ENCODE results near the gene PRKD1.
"Not testable (repeated sequence)": the region's sequence is repeated elsewhere in the genome, so short reads cannot be mapped to it uniquely, and the experiment has no call there.

The PRKD1 gene

DNA sequence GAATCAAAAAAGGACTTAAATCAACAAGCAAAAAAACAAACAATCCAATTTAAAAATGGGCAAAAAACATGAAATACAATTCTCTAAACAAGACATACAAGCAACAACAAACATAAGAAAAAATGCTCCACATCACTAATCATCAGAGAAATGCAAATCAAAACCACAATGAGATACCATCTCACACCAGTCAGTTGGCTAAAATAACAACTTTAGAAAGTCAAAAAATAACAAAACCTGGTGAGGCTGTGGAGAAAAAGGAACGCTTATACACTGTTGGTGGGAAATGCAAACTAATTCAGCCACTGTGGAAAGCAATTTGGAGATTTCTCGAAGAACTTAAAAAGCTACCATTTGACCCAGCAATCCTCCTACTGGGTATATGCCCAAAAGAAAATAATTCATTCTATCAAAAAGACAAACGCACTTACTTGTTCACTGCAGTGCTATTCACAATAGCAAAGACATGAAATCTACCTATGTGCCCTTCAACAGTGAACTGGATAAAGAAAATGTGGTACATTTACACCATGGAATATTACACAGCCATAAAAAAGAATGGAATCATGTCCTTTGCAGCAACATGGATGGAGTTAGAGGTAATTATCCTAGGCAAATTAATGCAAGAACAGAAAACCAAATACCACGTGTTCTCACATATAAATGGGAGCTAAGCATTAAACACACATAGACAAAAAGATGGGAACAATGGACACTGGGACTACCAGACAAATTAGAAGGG lies 26.9 kb downstream of the PRKD1 start:
- DNase-seq (ENCODE audit: low read depth): no peak

- no peak for DNase-seq (ENCODE audit: low read depth)
These were observed 29.2 kb downstream of the PRKD1 start for GRCh38 chr14:29898470-29898869.

- DNase-seq (ENCODE audit: low read depth): no peak
These were observed 30.5 kb downstream of the PRKD1 start for GRCh38 chr14:29897181-29897580.

- no peak for DNase-seq (ENCODE audit: low read depth)
These were observed 31.3 kb downstream of the PRKD1 start for GRCh38 chr14:29896354-29896821.

- DNase-seq (ENCODE audit: low read depth): no peak
These were observed 32.0 kb downstream of the PRKD1 start for GRCh38 chr14:29895591-29896083.

GRCh38 chr14:29893989-29894388 lies 33.7 kb downstream of the PRKD1 start:
- no peak for DNase-seq (ENCODE audit: low read depth)

- DNase-seq (ENCODE audit: low read depth): no peak
These were observed 35.3 kb downstream of the PRKD1 start for GRCh38 chr14:29892327-29892726.

GRCh38 chr14:29885988-29886387 lies 41.7 kb downstream of the PRKD1 start:
- no peak for DNase-seq (ENCODE audit: low read depth)

DNA sequence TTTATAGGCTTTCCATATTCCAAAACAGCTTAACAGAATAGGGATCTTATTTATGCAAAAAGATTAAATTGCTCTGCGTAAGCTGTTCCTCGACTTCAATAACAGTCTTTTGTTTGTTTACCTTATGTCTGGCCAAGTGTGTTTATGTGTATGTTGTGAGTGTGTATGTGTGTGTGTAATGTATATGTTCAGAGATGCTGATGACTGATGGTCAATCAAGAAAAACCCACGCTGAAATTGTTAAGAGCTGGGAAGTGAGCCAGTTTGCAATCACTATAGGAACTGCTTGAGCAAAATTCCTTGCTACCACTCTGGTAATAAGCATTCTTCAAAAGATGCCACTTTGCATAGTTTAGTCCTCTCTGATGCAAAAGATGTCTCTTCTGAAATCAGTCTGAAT lies 59.6 kb downstream of the PRKD1 start:
- DNase-seq (ENCODE audit: low read depth): no peak

- DNase-seq (ENCODE audit: low read depth): no peak
These were observed 62.3 kb downstream of the PRKD1 start for GRCh38 chr14:29865299-29865698.

GRCh38 chr14:29861996-29862395 lies 65.7 kb downstream of the PRKD1 start:
- no peak for DNase-seq (ENCODE audit: low read depth)

DNA sequence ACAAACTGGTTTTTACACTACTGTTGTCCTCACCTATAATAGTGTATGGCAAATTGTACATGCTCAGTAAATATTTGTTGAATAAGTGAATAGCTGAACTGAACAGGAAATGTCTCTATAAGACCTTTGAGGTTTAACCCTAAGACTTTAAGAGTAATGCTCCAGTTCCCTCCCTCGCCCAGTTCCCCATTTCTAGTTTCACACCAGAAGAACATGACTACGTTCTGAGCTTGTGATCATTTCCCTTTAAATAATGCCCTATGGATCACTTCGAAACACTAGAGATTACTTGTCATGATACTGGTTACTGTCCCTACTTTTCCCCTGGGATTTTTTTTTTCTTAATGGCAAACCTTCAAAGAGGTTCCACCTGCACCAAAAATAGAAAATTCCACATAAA lies 69.3 kb downstream of the PRKD1 start:
- no peak for DNase-seq (ENCODE audit: low read depth)

DNA sequence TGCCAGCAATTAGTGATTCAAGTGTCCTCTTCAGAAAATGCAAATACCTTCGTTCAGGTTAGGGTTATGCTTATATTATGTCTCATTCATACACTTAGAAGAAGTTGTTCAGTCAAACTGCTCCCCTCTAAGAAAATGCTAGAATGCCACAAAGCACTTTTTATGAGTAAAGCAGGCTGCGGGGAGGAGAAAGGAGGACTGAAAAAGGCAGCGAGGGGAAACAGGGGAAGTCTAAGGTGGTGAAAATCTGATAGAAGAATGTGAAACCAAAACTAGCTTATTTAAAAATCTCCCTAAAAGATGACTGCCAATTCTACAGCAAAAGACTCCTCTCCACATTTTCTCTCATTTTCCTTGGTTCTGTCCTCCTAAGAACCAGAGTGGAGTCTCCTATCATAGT lies 70.1 kb downstream of the PRKD1 start:
- DNase-seq (ENCODE audit: low read depth): no peak

GRCh38 chr14:29856516-29856915 lies 71.1 kb downstream of the PRKD1 start:
- no peak for DNase-seq (ENCODE audit: low read depth)

GRCh38 chr14:29853691-29854090 lies 74.0 kb downstream of the PRKD1 start:
- not testable (repeated sequence) for DNase-seq (ENCODE audit: low read depth)

DNA sequence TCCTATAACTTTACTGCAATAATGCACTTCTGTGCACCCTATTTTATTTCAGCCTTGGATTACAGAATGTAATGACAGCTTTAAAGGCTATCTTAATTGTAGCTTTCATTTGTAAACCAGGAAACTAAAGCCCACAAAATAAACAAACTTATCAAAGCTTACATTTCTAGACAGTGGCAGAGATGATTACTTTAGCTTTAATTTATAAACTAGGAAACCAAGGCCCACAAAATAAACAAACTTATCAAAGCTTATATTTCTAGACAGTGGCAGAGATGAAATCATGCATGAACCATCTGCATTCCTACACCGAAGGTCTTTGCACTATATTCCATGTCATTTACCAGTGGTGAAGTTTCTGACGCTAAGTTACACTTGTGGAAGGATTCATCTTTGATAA lies 74.4 kb downstream of the PRKD1 start:
- no peak for DNase-seq (ENCODE audit: low read depth)

GRCh38 chr14:29851397-29851796 lies 76.2 kb downstream of the PRKD1 start:
- no peak for DNase-seq (ENCODE audit: low read depth)

- no peak for DNase-seq (ENCODE audit: low read depth)
These were observed 80.6 kb downstream of the PRKD1 start for GRCh38 chr14:29847056-29847380.

DNA sequence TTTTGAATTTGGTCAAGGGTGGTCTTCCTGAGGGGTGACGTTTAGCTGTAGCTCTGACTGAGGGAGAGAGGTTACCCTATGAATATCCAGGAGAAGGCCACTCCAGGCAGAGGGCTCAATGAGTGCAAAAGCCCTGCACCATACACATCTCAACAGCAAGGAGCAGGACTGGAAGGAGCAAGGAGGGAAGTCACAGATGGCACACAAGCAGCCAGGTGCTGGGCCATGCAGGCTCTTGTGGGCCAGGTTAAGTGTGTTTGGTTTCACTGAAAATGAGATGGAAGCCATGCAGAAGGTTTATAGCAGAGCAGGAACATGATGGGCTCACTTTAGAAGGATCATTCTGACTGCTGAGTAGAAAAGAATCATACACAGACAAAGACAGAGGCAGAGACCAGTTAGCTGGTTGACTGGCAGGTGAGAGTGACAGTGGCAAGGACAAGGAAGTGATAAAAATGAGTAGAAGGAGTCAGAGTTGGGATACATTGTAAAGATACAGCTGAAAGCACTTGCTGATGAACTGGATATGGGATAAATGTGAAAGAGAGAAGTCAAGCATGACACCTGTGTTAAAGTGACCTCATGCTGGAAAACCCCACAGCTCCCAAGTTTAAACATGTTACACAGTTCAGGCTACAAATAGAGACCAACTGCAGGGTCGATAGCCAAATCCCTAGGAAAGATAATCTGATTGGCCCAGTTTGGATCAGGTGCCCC lies 81.2 kb downstream of the PRKD1 start:
- no peak for DNase-seq (ENCODE audit: low read depth)

- DNase-seq (ENCODE audit: low read depth): no peak
These were observed 83.7 kb downstream of the PRKD1 start for GRCh38 chr14:29843981-29844380.

GRCh38 chr14:29842228-29842627 lies 85.4 kb downstream of the PRKD1 start:
- DNase-seq (ENCODE audit: low read depth): no peak

DNA sequence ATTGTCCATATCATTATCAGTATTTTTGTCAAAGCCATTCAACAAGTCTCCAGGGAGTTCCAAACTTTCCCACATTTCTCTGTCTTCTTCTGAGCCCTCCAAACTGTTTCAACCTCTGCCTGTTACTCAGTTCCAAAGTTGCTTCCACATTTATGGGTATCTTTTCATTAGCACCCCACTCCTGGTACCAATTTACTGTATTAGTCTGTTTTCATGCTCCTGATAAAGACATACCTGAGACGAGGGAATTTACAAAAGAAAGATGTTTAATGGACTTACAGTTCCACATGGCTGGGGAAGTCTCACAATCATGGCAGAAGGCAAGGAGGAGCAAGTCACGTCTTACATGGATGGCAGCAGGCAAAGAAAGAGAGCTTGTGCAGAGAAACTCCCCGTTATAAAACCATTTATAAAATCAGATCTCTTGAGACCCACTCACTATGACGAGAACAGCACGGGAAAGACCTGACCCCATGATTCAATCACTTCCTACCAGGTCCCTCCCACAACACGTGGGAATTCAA lies 87.2 kb downstream of the PRKD1 start:
- DNase-seq (ENCODE audit: low read depth): not testable (repeated sequence)

DNA sequence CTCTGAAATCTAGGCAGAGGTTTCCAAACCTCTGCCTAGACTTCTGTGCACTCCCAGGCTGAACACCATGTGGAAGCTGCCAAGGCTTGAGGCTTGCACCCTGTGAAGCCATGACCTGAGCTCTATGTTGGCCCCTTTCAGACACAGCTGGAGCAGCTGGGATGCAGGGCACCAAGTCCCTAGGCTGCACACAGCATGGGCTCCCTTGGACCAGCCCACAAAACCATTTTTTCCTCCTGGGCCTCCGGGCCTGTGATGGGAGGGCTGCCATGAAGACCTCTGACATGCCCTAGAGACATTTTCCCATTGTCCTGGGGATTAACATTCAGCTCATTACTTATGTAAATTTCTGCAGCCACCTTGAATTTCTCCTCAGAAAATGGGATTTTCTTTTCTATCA lies 88.0 kb downstream of the PRKD1 start:
- DNase-seq (ENCODE audit: low read depth): not testable (repeated sequence)

All from stimulated activated CD8-positive, alpha-beta memory T cell treated with anti-CD3 and anti-CD28 coated beads, Interleukin-15, amount 100 ng/mL, for 1 hour (primary cell).